Myocyte (in vitro differentiated cells): ENCODE data around the gene RHEBL1. TPM values are rescaled to one million over a fixed set of nuclear protein-coding genes. Genes with fewer than 3 reads are reported as not detected.
A peak's percentile ranks its signal among the peaks of the same experiment; 100 is the strongest.
"Not testable (repeated sequence)": the region's sequence is repeated elsewhere in the genome, so short reads cannot be mapped to it uniquely, and the experiment has no call there.

ENCODE experiments used
- DNase-seq: peaks from one replicate; pipeline ENCODE4 v3.0.0-alpha.2; 2012; ENCODE audit warnings: low read depth
- total RNA-seq: library from RNA; depleted of rRNA; stranded (reverse); fragments of >200 nt; gene quantifications from 2 replicates; pipeline ENCODE4 v1.2.3, GENCODE V29; 2014

The RHEBL1 gene
- total RNA-seq, 1 donor from 2014 or later, result 1.2 TPM

- peak; percentile 53 for DNase-seq
These were observed 20.3 kb upstream of the RHEBL1 start for GRCh38 chr12:49089821-49090773.

- no peak for DNase-seq
These were observed 19.2 kb upstream of the RHEBL1 start for GRCh38 chr12:49088932-49089330.

DNA sequence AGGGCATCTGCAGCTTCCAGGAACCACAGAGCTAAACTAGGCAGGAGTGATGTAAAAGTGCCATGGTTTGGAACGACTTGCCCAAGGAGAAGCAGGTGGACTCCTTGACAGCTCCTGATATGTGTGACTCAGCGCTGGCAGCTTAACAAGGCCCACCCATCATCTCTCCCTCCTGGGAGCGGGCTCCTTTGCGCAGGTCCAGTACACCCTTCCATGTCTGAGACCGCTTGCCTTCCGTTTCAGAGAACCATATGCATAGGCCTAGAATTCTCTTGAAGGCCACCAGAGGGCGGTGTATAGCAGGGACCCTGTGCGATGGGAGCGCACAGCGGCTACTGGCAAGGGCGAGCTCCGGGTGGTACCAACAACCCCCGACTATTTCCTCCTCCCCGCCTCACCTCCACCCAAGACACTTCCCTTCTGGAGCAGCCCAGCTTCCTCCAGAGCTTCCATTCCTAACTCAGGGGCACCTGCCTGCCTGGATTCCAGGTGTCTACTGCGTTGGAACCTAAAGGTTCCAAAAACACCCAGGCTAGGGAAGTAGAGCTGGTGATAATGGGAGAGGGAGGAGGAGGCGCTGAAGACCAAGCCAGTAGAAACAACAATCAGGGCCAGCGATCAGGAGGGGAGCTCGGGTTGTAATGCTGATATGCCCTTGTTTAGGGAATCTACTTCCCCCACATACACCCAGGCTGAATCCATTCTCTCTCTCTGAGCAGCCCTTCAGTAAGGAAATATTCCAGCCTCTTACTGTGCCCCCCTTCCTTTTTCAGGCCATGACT is 18.6 kb upstream of the RHEBL1 start:
- peak; percentile 92 for DNase-seq

GRCh38 chr12:49086116-49086515 is 16.3 kb upstream of the RHEBL1 start:
- DNase-seq, result no peak

DNA sequence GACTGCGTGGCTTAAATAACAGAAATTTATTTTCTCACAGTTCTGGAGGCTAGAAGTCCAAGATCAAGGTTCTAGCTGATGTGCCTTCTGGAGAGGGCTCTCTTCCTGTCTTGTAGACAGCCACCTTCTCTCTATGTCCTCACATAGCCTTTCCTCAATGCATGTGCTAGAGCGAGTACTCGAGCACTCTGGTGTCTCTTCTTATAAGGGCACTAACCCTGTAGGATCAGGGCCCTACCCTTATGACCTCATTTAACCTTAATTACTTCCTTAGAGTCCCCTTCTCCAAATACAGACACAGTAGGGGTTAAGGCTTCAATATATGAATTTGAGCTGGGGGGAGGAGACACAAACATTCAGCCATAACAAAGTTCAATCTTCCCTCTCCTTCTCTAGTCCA is 14.7 kb upstream of the RHEBL1 start:
- no peak for DNase-seq

DNA sequence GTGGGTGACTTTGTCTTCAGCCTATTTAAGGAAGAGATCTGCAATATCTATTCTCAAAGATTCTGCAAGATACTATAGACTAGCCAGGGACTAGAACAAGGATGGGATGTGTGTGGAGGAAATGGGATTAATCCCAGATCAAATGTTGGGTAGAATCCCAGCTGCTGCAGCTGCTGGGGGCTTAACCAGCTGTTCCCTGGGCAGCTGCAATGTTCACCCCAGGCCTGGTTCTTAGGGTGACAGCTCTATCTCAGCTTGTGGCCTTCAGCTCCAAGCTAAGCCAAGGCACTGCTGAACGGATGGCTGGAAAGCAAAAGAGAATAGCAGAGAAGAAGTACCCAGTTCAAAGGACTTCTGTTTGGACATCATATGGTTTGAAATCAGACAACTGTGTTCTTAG is 10.0 kb upstream of the RHEBL1 start:
- DNase-seq, result peak; percentile 80

- no peak for DNase-seq
These were observed 1.2 kb upstream of the RHEBL1 start for GRCh38 chr12:49070971-49071370.

GRCh38 chr12:49068879-49069506 is 786 bp downstream of the RHEBL1 start:
- DNase-seq, result no peak

- DNase-seq, result no peak
These were observed 3.7 kb downstream of the RHEBL1 start for GRCh38 chr12:49066120-49066519.

DNA sequence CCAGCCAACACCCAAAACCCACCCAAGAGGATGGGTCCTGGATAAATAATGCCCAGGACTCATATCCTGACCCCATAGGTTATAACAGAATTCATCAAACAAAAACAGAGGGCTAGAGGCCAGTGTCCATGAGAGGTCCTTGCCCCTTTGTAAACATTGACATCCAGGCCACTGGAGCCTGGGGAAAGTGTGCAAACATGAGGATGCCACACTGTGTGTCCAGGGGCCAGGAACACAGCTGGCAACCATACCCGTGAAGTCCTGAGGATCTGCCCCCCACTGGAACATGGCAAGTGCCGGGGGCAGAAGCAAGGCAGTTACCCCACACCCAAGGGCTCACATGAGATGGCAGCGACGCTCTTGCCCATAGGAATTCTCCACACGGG is 5.0 kb downstream of the RHEBL1 start:
- no peak for DNase-seq

DNA sequence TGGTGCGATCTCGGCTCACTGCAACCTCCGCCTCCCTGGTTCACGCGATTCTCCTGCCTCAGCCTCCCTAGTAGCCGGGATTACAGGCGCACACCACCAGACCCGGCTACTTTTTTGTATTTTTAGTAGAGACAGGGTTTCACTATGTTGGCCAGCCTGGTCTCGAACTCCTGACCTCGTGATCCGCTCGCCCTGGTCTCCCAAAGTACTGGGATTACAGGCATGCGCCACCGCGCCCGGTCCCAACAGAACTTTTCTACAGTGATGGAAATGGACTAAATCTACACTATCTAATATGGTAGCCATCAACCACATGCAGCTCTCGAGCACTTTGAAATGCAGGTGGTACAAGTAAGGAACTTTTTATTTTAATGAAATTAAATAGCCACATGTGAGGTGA is 7.9 kb downstream of the RHEBL1 start:
- not testable (repeated sequence) for DNase-seq

DNA sequence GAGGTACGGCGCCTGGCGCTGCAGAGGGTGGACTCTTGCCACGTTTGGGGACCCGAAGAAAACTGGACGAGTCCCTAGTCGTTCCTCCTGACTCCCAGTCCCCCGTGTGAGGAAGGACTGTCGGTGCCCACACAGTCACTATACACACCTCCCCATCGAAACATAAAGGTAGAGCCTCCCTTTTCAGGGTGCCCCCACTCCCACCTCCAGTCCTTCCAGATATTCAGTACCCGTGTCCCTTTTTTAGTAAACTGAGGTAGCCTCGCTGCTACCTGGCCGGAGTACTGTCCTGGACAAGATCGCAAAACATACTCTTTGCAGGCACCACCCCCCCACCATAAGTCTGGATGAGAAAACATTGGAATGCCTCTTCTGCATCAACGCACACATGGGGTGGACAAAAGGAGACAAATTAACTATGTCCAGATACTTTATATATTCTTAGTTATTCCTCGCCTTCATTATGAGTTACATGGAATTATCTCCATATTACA is 8.6 kb downstream of the RHEBL1 start:
- no peak for DNase-seq

DNA sequence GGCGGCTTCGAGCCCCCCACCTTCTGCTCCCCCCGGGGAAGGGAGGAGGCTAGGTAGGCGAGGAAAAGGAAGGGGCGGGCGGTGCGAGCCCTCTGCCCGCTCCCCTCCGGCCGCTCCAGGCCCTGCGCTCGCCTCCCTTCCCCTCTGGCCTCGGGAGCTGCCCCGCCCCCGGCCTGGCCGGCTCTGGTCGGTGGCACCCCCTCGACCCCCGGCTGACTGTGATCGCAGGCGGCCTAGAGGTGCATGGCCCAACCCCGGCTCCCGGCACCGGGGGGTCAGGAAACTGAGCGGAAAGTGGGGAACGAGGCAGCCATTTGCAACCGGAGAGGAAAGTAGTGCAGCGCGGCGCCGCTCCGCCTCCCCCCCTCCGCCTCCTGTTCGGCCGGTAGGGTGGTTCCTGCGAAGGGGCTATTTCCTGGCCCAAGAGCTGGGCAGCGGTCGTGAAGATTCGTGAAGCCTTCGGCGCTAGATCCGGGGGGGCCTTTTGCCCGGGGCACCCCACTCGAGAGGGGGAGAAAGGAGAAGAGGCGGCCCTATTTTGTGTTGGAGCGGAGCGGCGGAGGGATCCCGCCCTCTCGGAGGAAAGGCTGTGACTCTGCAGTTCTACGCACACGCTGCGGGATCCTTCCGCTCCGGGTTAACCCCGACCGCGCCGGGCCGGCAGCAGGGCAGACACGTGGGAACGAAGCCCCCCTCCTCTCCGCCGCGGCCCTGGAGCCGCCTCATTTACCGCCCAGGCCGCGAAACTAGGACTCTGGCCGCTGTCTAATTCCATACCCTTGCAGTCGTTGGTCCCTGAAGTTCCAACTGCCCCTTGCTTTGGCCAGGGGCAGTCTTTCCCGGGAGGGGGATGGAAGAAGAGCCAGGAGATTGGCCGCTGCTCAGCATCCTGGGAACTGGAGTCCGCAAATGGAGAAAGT is 9.3 kb downstream of the RHEBL1 start, which contains the start of gene KMT2D:
KMT2D (minus strand) TSS at position 558 of the 920 bp plus-strand sequence. CDS start 5,470 bp downstream, outside the sequence.
- peak; percentile 96 for DNase-seq

- no peak for DNase-seq
These were observed 10.2 kb downstream of the RHEBL1 start for GRCh38 chr12:49059299-49060171.

- no peak for DNase-seq
These were observed 10.8 kb downstream of the RHEBL1 start for GRCh38 chr12:49059045-49059298.

DNA sequence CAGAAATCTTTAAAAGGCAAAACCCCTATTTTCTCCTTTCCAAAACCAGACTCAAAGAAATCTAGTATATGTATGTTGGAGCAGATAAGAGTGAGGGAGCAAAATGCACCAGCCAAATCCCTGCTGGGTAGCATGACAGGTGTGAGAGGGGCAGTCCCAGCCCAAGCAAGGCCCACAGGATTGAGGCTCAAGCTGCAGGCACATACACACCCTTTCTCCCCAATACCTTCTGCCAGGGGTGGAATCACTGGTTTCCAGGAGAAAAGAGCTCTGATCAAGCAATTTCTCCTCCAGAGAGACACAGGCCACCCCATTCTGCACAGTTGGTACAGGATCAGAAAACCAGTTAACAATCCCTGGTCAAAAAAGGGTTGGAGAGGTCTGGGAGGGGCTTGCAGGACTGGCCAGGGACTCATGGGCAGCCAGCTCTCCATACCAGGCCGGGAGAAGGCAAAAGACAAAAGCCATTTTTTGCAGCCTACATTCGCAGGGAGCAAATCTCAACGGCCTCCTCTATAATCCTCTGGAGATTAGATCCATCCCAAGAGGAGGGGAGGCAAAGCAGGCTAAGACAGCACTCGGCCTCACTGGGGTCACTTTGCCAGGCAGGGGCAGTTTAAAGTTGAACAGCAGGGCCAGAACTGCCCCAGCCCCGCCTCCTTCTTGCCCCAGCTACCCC is 11.3 kb downstream of the RHEBL1 start:
- no peak for DNase-seq

DNA sequence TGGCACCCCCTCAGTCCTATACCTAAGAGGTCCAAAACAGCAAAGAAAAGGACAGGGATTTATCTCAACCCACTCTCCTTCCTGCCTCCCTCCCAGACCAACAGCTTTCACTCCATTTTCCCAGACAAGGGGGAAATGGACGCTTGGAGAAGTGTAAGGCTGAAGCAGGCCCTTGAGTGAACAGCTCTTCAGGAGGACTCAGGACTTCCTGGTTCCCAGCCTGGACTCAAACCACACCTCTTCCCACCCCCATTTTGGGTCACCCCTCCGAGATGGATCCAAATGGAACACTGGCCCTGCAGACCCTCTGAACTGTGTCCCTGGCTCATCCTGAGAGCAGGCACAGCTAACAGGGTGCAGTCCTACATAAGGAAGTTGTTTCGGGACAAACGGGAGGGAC is 11.9 kb downstream of the RHEBL1 start:
- DNase-seq, result no peak

GRCh38 chr12:49055978-49056754 is 13.6 kb downstream of the RHEBL1 start:
- DNase-seq, result peak; percentile 66
